Measurements from ENCODE around the gene PNKD.

GRCh38 chr2:218234521-218234920 lies 35.8 kb upstream of the PNKD start:
- TF ChIP-seq EZH2 (IDR thresholded peaks at IDR 0.05; ENCODE audit: borderline replicate concordance, low read length), result no peak
- TF ChIP-seq, protein P1, sequence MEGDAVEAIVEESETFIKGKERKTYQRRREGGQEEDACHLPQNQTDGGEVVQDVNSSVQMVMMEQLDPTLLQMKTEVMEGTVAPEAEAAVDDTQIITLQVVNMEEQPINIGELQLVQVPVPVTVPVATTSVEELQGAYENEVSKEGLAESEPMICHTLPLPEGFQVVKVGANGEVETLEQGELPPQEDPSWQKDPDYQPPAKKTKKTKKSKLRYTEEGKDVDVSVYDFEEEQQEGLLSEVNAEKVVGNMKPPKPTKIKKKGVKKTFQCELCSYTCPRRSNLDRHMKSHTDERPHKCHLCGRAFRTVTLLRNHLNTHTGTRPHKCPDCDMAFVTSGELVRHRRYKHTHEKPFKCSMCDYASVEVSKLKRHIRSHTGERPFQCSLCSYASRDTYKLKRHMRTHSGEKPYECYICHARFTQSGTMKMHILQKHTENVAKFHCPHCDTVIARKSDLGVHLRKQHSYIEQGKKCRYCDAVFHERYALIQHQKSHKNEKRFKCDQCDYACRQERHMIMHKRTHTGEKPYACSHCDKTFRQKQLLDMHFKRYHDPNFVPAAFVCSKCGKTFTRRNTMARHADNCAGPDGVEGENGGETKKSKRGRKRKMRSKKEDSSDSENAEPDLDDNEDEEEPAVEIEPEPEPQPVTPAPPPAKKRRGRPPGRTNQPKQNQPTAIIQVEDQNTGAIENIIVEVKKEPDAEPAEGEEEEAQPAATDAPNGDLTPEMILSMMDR (IDR thresholded peaks at IDR 0.05; ENCODE audit: low read length), result no peak
